GM10266 (cell line): Measurements from ENCODE around the gene SHISA2.

Experiments
- DNase-seq: peaks from one replicate; pipeline ENCODE4 v3.0.0; 2012; ENCODE audit errors: extremely low spot score
- TF ChIP-seq, protein P1 (sequence below): IDR thresholded peaks from 2 replicates; pipeline ENCODE4 v1.5.1; 2012; ENCODE audit warnings: mild to moderate bottlenecking, low read depth; ENCODE audit not compliant: control insufficient read depth, insufficient read depth; ENCODE audit errors: missing control alignments

The SHISA2 gene

GRCh38 chr13:26021956-26022355, 29.9 kb downstream of the SHISA2 start:
- DNase-seq = no peak
- TF ChIP-seq, protein P1, sequence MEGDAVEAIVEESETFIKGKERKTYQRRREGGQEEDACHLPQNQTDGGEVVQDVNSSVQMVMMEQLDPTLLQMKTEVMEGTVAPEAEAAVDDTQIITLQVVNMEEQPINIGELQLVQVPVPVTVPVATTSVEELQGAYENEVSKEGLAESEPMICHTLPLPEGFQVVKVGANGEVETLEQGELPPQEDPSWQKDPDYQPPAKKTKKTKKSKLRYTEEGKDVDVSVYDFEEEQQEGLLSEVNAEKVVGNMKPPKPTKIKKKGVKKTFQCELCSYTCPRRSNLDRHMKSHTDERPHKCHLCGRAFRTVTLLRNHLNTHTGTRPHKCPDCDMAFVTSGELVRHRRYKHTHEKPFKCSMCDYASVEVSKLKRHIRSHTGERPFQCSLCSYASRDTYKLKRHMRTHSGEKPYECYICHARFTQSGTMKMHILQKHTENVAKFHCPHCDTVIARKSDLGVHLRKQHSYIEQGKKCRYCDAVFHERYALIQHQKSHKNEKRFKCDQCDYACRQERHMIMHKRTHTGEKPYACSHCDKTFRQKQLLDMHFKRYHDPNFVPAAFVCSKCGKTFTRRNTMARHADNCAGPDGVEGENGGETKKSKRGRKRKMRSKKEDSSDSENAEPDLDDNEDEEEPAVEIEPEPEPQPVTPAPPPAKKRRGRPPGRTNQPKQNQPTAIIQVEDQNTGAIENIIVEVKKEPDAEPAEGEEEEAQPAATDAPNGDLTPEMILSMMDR = no peak

- TF ChIP-seq, protein P1 = no peak
- no peak for DNase-seq
Measured at GRCh38 chr13:26021516-26021915, 30.3 kb downstream of the SHISA2 start.

- TF ChIP-seq, protein P1 = no peak
- no peak for DNase-seq
Measured at GRCh38 chr13:26020891-26021290, 30.9 kb downstream of the SHISA2 start.

- TF ChIP-seq, protein P1 = no peak
- no peak for DNase-seq
Measured at GRCh38 chr13:26019881-26020870, 31.6 kb downstream of the SHISA2 start.

DNA sequence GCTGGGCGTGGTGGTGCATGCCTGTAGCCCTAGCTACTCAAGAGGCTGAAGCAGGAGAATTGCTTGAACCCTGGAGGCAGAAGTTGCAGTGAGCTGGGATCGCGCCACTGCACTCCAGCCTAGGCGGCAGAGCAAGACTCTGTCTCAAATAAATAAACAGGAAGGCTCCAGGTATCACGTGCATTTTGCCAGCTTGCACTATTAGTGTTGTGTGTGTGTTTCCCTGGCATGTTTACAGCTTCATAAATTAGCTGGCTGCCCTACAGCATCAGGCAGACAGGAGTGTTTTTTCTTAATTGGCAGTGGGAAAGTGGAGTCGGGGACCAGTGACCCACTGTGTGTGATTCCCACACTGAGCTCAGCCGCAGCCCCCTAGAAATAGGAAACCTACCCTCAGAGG, 32.6 kb downstream of the SHISA2 start:
- DNase-seq = no peak
- TF ChIP-seq, protein P1 = no peak

DNA sequence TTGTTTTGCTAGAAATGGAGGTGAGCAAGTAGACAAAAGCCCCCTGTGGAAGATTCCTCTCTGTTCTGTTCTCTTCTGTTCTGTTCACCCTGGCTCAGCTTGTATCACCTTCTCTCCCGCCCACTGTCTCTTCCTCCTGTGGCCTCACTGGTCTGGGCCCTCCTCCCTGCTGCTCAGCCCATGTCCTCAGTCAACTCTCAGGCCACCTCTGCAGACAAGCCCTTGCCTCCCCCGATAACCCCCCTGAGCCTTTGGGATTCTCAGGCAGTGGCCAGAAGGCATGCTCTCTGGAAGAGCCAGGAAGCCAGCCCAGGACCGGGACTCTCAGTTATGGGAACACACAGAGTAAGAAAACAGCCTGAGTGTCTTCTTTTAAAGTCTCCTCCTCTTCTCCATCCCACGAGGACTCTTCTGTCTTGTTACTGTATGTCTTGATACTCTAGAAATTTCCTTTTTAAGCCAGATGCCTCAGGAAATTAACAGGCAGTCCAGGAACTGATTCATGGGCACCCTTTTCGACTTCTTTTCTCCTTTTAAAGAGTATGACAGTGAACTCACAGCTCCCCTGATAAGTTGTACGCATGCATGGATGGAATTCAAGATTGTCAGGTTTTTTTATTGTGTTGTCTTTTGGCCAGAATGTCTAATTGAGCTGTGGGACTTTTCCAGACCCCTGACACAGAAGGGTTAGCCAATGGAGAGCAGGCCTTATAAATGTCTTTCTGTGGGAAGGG, 33.7 kb downstream of the SHISA2 start:
- TF ChIP-seq, protein P1 = no peak
- DNase-seq = no peak
